B cell (primary cell): ENCODE measurements around the gene GNG3. TPM values are rescaled to one million over a fixed set of nuclear protein-coding genes. Genes with fewer than 3 reads are reported as not detected.

Experiments used
- ATAC-seq: fragments of 200-7000 bp; cut with Tn5 transposase; one replicate; pipeline ENCODE4 v1.10.0; 2021; ENCODE audit warnings: low read depth, mild to moderate bottlenecking, moderate number of reproducible peaks, moderate library complexity
- CTCF ChIA-PET: fragments of 350-600 bp; sonication (Branson Sonifier 250); formaldehyde crosslinking; loops from one replicate; lab custom pipeline; 2021; ENCODE audit warnings: antibody characterized with exemption, inconsistent platforms; lab: Charles Lee
- POLR2A ChIA-PET: fragments of 350-600 bp; sonication (Branson Sonifier 250); formaldehyde crosslinking; loops from one replicate; lab custom pipeline; 2021; ENCODE audit warnings: antibody characterized with exemption; lab: Charles Lee
- DNase-seq: peaks from one replicate; pipeline ENCODE4 v3.0.0; 2013
- H2AFZ ChIP-seq: 2 replicates; pipeline ENCODE4 v1.6.1; 2012; ENCODE audit warnings: mild to moderate bottlenecking, low read depth, low read length; ENCODE audit not compliant: insufficient read depth, poor library complexity, severe bottlenecking
- H3K27ac ChIP-seq, 2 donors: 1 replicate in 1 of 2; 2 replicates in 1 of 2; pipeline ENCODE4 v1.5.1; 2012 to 2013; ENCODE audit warnings: low read length in 2 of 2, mild to moderate bottlenecking in 2 of 2, moderate library complexity in 1 of 2
- H3K27me3 ChIP-seq, 4 experiments: fragments of 200-600 bp in 1 of 4; sonication (generic) in 1 of 4; replicated peaks in 1 of 4; 1 replicate in 2 of 4; 2 replicates in 2 of 4; pipeline versions ENCODE4 v1.6.1 to v1.7.0; 2013 to 2016; ENCODE audit warnings: low read length in 3 of 4, mild to moderate bottlenecking in 2 of 4, mixed read lengths in 1 of 4, moderate library complexity in 1 of 4; ENCODE audit not compliant: insufficient read depth in 4 of 4, control insufficient read depth in 3 of 4; ENCODE audit errors: control extremely low read depth in 1 of 4
- H3K36me3 ChIP-seq, 2 experiments: replicated peaks in 1 of 2; 1 replicate in 1 of 2; 2 replicates in 1 of 2; pipeline versions ENCODE4 v1.6.1 to v1.7.1; 2013; ENCODE audit warnings: low read length in 1 of 2; ENCODE audit not compliant: insufficient read depth in 2 of 2, control insufficient read depth in 1 of 2; ENCODE audit errors: control extremely low read depth in 1 of 2, extremely low read depth in 1 of 2
- H3K4me1 ChIP-seq, 2 donors: fragments of 200-600 bp in 1 of 2; sonication (generic) in 1 of 2; 1 replicate in 1 of 2; 2 replicates in 1 of 2; pipeline versions ENCODE4 v1.5.1 to v1.6.1; 2013 to 2017; ENCODE audit warnings: low read length in 2 of 2; ENCODE audit not compliant: control insufficient read depth in 2 of 2, insufficient read depth in 2 of 2
- H3K4me2 ChIP-seq: replicated peaks from 2 replicates; pipeline ENCODE3; 2012; ENCODE audit warnings: mild to moderate bottlenecking, low read depth, low read length; ENCODE audit not compliant: poor library complexity, severe bottlenecking
- H3K4me3 ChIP-seq, 5 experiments: fragments of 200-600 bp in 1 of 5; sonication (generic) in 1 of 5; 1 replicate in 3 of 5; 2 replicates in 2 of 5; pipeline versions ENCODE4 v1.5.1 to v1.7.0; 2011 to 2016; ENCODE audit warnings: low read length in 4 of 5, mild to moderate bottlenecking in 4 of 5, low read depth in 2 of 5, control low read depth in 1 of 5, moderate library complexity in 1 of 5; ENCODE audit not compliant: insufficient read depth in 1 of 5; ENCODE audit errors: control extremely low read depth in 1 of 5, extremely low read depth in 1 of 5
- H3K79me2 ChIP-seq: fragments of 200-600 bp; sonication (generic); one replicate; pipeline ENCODE4 v1.6.0; 2016; ENCODE audit warnings: low read length; ENCODE audit not compliant: control insufficient read depth, insufficient read depth
- H3K9ac ChIP-seq: fragments of 200-600 bp; sonication (generic); 2 replicates; pipeline ENCODE4 v1.6.1; 2017; ENCODE audit warnings: mild to moderate bottlenecking, low read length, moderate library complexity
- H3K9me3 ChIP-seq, 3 donors: one replicate each; pipeline versions ENCODE4 v1.6.1 to v1.7.1; 2013; ENCODE audit warnings: low read length in 2 of 3; ENCODE audit not compliant: control insufficient read depth in 2 of 3, insufficient read depth in 1 of 3; ENCODE audit errors: control extremely low read depth in 1 of 3
- H4K20me1 ChIP-seq: 2 replicates; pipeline ENCODE4 v1.6.0; 2012; ENCODE audit warnings: mild to moderate bottlenecking, low read length; ENCODE audit not compliant: insufficient read depth, control insufficient read depth, poor library complexity, severe bottlenecking
- H3K27ac Mint-ChIP-seq: one replicate; pipeline ENCODE4 v1.8.0; 2021; ENCODE audit warnings: mixed read lengths
- H3K27me3 Mint-ChIP-seq: one replicate; pipeline ENCODE4 v1.8.0; 2021; ENCODE audit warnings: mixed read lengths
- H3K4me1 Mint-ChIP-seq: one replicate; pipeline ENCODE4 v1.8.0; 2021; ENCODE audit warnings: mixed read lengths
- H3K4me3 Mint-ChIP-seq: one replicate; pipeline ENCODE4 v1.8.0; 2021; ENCODE audit warnings: mixed read lengths
- H3K9me3 Mint-ChIP-seq: one replicate; pipeline ENCODE4 v1.8.0; 2022; ENCODE audit warnings: mixed read lengths; ENCODE audit not compliant: insufficient read depth
- EZH2 ChIP-seq: IDR thresholded peaks from 2 replicates; pipeline ENCODE4 v1.6.1; 2012; ENCODE audit warnings: borderline replicate concordance, low read depth, mild to moderate bottlenecking, moderate library complexity, low read length; ENCODE audit not compliant: insufficient read depth, poor library complexity, severe bottlenecking
- WGBS: methylation state at CpG from one replicate; pipeline ENCODE4 v1.1.5; 2013; ENCODE audit warnings: missing lambda C conversion rate; ENCODE audit not compliant: insufficient coverage; 5-methylcytosine and 5-hydroxymethylcytosine counted together
- intact Hi-C: fragments of 100-400 bp; cut with micrococcal nuclease; formaldehyde crosslinking; loops from one replicate; pipeline ENCODE4 v1.10.0; 2022
- polyA plus RNA-seq: library from polyadenylated mRNA; depleted of rRNA; stranded (reverse); fragments of >200 nt; gene quantifications from 2 replicates; pipeline ENCODE4 v1.2.3, GENCODE V29; 2012
- total RNA-seq, 2 donors: library from RNA; stranded (reverse); fragments of 120-200 nt in 1 of 2; gene quantifications; 1 replicate in 1 of 2; 2 replicates in 1 of 2; pipeline versions ENCODE4 v1.2.3 to v1.2.4, GENCODE V29; 2013 to 2022
- TF ChIP-seq, protein P1 (sequence below): fragments of 200-600 bp; IDR thresholded peaks from one replicate; pipeline ENCODE4 v1.8.0; 2022; ENCODE audit warnings: antibody characterized with exemption, mild to moderate bottlenecking

The GNG3 gene
- total and polyA plus RNA-seq, 2 donors (not counting 1 experiment from before 2014, with no cell fraction given) = 2.1 to 5.5 TPM

DNA sequence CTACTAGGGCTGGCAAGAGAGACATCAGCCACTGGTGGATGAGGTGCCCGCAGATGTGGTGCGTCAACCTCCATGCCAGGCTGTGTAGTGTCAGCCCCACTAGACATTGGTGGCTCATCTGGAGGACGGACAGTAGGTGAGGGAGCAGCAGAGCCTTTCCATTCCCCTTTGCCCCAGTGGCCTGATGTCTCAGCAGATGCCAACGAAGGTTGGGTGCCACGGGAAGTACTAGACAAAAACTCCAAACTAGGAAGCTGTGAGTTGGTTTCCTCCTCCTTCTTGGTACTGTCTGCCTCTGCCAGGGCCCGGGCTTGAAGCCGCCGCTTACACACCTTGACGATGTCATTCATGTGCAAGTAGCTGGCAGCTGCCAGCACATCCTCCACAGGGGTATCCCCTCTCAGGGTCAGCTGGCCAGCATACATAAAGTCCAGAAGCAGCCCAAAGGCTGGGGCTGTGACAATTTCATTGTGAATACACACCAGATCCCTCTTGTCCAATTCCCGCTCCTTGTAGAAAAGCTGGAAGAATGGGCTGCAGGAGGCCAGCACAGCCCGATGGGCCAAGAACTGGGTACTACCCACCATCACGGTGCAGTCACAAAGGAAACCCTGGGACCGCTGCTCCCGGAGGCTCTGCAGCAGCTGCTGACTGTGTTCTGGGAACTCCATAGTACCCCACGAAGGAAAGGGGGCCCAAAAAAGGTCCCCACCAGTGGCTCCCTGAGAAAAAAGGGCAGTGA, 45.7 kb downstream of the GNG3 start:
- no peak for TF ChIP-seq EZH2
- TF ChIP-seq, protein P1, sequence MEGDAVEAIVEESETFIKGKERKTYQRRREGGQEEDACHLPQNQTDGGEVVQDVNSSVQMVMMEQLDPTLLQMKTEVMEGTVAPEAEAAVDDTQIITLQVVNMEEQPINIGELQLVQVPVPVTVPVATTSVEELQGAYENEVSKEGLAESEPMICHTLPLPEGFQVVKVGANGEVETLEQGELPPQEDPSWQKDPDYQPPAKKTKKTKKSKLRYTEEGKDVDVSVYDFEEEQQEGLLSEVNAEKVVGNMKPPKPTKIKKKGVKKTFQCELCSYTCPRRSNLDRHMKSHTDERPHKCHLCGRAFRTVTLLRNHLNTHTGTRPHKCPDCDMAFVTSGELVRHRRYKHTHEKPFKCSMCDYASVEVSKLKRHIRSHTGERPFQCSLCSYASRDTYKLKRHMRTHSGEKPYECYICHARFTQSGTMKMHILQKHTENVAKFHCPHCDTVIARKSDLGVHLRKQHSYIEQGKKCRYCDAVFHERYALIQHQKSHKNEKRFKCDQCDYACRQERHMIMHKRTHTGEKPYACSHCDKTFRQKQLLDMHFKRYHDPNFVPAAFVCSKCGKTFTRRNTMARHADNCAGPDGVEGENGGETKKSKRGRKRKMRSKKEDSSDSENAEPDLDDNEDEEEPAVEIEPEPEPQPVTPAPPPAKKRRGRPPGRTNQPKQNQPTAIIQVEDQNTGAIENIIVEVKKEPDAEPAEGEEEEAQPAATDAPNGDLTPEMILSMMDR = no peak
- Histone ChIP-seq H3K9ac (peak overlapping the region; percentile 81), H3K4me2 (peak overlapping the region; percentile 96), H3K27me3 (no peaks in the 10 kb centered on the region), H3K4me3 (peak overlapping the region; percentile 82 to 94 (median 86)), H3K36me3 (peaks cover 0 to 19% of the 10 kb centered on the region in 2 experiments), H3K79me2 (peaks cover 40% of the 10 kb centered on the region), H3K4me1 (peaks cover 7 to 21% of the 10 kb centered on the region in 2 donors), H2AFZ (peak overlapping the region; percentile 95), H4K20me1 (peaks cover 6% of the 10 kb centered on the region), H3K9me3 (no peaks in the 10 kb centered on the region), H3K27ac (peak overlapping the region; percentile 35 to 84)
- CTCF ChIA-PET = interaction anchor here (0.6 to 2.6 kb wide), 14 partner anchors 10 to 1551 kb away, joined by 3 to 32 read pairs (median 5); partner anchors contain the start of genes HNRNPUL2, STX5, TEX54 and TMEM179B
- POLR2A ChIA-PET = interaction anchor here (0.5 to 3.9 kb wide), 30 partner anchors 8 to 1952 kb away, joined by 3 to 75 read pairs (median 6); partner anchors contain the start of genes B3GAT3, C11orf98, CSKMT and EEF1G
- Mint-ChIP-seq H3K4me3 (peak overlapping the region; percentile 99), H3K9me3 (no peaks in the 10 kb centered on the region), H3K27me3 (no peaks in the 10 kb centered on the region), H3K27ac (peak overlapping the region; percentile 99), H3K4me1 (peaks cover 30% of the 10 kb centered on the region)
- WGBS = 78% methylated on average over 15 of the region's 15 CpGs
- intact Hi-C loops = loop anchor here (1.0 kb wide), 1 partner anchor 8 kb away; the partner anchor contains the start of gene POLR2G
- DNase-seq (no peak), ATAC-seq (no peak)
